ENCODE measurements around the gene CACNA1S.

The CACNA1S gene

GRCh38 chr1:201119206-201120197, 7.3 kb upstream of the CACNA1S start:
- peak in 9 of 10 donors; percentile 44 to 94 (median 59) for DNase-seq
- intact Hi-C loops (cut with DNase I): loop anchor here (10.0 kb wide), 1 partner anchor 75 kb away; no protein-coding TSS in a partner anchor

GRCh38 chr1:201116091-201116490, 3.9 kb upstream of the CACNA1S start:
- DNase-seq: no peak
- intact Hi-C loops (cut with DNase I): loop anchor here (10.0 kb wide), 1 partner anchor 71 kb away; no protein-coding TSS in a partner anchor

DNA sequence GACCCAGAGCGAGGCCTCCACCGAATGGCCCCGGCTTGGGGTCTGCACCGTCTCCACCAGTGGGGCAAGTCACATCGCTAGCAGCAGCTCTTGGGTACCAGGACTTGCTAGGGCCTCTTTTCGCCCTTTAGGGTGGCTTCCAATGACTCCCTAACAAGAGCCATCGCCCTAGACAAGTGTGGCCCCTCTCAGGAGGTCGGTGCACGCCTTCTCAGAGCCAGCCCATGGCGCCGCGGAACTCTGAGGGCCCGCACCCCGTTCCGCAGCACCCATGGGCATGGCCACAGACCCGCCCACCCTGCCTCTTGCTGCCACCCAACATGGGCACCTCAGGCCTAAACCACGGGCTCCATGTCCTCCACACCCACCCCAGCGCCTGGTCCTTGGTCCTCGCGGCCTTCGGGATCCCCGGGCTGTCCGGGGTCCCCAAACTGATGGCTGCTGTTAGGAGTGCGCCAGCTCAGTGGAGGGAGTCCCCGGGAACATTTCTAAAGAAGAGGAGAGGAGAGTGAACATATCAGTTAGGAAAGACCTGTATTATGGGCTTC, 3.2 kb upstream of the CACNA1S start:
- intact Hi-C loops (cut with DNase I): loop anchor here (10.0 kb wide), 1 partner anchor 71 kb away; no protein-coding TSS in a partner anchor
- DNase-seq: peak in 1 of 10 donors; percentile 69

GRCh38 chr1:201114245-201115131, 2.3 kb upstream of the CACNA1S start:
- DNase-seq: peak; percentile 82 to 98 (median 91)
- intact Hi-C loops (cut with DNase I): loop anchor here (5.0 to 10.0 kb wide), 2 partner anchors 70 to 142 kb away; no protein-coding TSS in a partner anchor

DNA sequence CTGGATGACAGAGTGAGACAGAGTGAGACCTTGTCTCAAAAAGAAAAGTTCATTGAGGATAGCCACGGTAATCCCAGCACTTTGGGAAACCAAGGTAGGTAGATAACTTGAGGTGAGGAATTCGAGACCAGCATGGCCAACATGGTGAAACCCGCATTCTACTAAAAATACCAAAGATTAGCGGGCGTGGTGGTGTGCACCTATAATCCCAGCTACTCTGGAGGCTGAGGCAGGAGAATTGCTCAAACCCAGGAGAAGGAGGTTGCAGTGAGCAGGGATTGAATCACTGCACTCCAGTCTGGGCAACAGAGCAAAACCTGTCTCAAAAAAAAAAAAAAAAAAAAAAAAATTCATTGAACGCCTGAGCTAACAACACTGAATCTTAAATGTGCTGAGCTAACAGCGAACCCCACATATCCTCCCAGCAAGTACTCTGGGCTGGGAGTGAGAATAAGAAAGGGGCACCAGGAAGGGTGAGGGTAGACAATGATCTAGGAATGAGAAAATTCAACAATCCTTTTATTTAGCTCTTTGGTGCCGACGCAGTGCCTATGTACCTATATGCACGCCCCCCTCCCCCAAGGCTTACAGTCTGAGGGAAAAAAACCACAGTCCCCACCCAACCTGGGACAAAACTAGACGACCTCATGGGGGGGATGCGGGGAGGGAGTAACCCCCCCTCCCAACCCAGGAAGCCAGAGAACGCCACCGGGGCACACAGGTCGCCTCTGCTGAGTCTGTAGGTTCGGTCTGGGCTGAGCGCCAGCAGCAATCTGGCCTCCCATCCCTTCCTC, 1.4 kb upstream of the CACNA1S start:
- intact Hi-C loops (cut with DNase I): loop anchor here (5.0 to 10.0 kb wide), 2 partner anchors 69 to 141 kb away; no protein-coding TSS in a partner anchor
- peak in 1 of 10 donors; percentile 47 for DNase-seq

GRCh38 chr1:201112926-201113325, 700 bp upstream of the CACNA1S start:
- peak in 1 of 10 donors; percentile 16 for DNase-seq
- intact Hi-C loops (cut with DNase I): loop anchor here (5.0 to 10.0 kb wide), 2 partner anchors 68 to 141 kb away; no protein-coding TSS in a partner anchor

- intact Hi-C loops (cut with DNase I): loop anchor here (5.0 to 10.0 kb wide), 2 partner anchors 67 to 139 kb away; no protein-coding TSS in a partner anchor
These were observed 554 bp downstream of the CACNA1S start for GRCh38 chr1:201111672-201112071.

DNA sequence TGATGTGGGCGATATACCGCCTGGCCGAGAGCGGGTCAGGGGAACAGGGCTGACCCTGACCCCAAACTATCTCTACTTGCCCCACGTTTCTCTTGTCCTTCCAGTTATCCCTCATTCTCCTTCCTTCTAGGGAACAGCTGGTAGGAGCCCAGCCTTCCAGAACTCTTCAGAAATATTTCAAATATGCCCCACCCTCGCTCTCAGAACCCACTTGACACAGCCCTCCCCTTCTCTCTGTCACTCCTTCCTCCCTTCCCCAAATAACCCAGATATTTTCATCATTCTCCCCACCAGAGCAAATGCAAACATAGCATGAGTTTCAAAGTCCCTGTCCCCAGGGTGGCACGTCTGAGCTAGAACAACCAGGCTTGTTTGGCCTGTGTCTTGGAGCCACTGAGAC, 1.1 kb downstream of the CACNA1S start:
- intact Hi-C loops (cut with DNase I): loop anchor here (5.0 to 10.0 kb wide), 2 partner anchors 66 to 139 kb away; no protein-coding TSS in a partner anchor
- peak in 1 of 10 donors; percentile 2 for DNase-seq

More at GRCh38 chr1:201111672-201112071, 554 bp downstream of the CACNA1S start:
- no peak for DNase-seq

DNA sequence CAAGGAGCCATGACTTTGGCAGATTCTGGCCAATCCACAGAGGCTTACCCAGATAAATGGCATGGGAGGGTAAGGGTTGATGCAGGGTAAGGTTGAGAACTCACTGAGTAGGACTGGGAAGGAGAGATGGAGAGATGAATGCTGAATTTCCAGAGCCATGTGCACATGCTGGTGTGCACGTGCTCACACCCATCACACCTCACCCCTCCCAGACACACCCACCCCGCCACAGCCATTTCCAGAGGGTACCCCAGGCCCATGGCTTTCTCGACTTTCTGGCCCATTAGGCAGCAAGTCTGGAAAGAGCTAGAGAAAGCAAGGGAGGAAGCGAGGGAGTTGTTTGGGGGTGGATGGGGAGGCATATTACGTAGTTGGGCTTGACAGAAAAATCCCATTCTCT, 1.6 kb downstream of the CACNA1S start:
- intact Hi-C loops (cut with DNase I): loop anchor here (5.0 to 10.0 kb wide), 2 partner anchors 66 to 138 kb away; no protein-coding TSS in a partner anchor
- DNase-seq: peak in 1 of 10 donors; percentile 54

- intact Hi-C loops (cut with DNase I): loop anchor here (5.0 to 10.0 kb wide), 2 partner anchors 65 to 138 kb away; no protein-coding TSS in a partner anchor
- DNase-seq: peak in 2 of 10 donors; percentile 56 to 65
These were observed 2.1 kb downstream of the CACNA1S start for GRCh38 chr1:201110138-201110537.

GRCh38 chr1:201109651-201110050, 2.6 kb downstream of the CACNA1S start:
- intact Hi-C loops (cut with DNase I): loop anchor here (5.0 to 10.0 kb wide), 2 partner anchors 65 to 137 kb away; no protein-coding TSS in a partner anchor
- DNase-seq: no peak

- intact Hi-C loops (cut with DNase I): no loop called here
- peak in 2 of 10 donors; percentile 30 to 52 for DNase-seq
These were observed 3.6 kb downstream of the CACNA1S start for GRCh38 chr1:201108614-201109013.

- intact Hi-C loops (cut with DNase I): no loop called here
These were observed 6.5 kb downstream of the CACNA1S start for GRCh38 chr1:201105688-201106087.

DNA sequence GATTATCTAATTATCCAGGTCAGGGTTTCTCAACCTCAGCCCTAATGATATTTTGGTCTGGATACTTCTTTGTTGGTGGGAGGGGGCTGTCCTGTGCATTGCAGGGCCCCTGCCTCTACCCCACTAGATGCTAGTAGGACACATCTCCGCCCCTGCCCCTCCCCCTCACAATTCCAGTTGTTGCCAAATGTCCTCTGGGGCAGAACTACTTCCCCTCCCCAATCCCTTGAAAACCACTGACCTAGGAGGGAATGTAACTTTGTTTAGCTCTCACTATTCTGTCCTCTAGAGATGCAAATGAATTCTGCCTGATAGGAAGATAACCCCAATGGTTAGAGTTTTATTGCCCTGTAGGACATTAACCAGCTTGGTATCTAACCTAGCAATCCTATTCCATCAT, 8.1 kb downstream of the CACNA1S start:
- intact Hi-C loops (cut with DNase I): no loop called here
- DNase-seq: peak in 1 of 10 donors; percentile 27

More at GRCh38 chr1:201105688-201106087, 6.5 kb downstream of the CACNA1S start:
- DNase-seq: peak in 1 of 10 donors; percentile 67

DNA sequence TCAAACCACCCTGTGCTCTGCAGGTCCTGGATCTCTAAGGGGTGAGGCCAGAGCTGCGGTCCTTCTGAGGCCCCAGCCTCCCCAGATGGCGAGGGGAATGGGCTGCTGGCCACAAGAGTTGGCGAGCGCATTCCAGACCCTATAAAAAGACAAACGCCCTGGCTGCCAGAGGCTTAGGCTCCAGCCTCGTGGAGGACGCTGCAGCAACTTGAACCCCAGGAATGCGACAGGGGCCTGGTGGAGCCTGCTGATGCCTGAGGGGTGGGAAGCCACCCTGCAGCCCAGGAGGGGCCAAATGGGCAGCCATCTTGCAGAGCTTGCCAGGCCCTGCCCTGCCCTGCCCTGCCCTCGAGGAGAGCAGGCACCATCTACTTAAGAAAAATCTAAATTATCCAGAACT, 8.6 kb downstream of the CACNA1S start:
- peak in 1 of 10 donors; percentile 35 for DNase-seq
- intact Hi-C loops (cut with DNase I): no loop called here

GRCh38 chr1:201100169-201100930, 11.9 kb downstream of the CACNA1S start:
- DNase-seq: peak in 1 of 10 donors; percentile 66
- intact Hi-C loops (cut with DNase I): no loop called here

DNA sequence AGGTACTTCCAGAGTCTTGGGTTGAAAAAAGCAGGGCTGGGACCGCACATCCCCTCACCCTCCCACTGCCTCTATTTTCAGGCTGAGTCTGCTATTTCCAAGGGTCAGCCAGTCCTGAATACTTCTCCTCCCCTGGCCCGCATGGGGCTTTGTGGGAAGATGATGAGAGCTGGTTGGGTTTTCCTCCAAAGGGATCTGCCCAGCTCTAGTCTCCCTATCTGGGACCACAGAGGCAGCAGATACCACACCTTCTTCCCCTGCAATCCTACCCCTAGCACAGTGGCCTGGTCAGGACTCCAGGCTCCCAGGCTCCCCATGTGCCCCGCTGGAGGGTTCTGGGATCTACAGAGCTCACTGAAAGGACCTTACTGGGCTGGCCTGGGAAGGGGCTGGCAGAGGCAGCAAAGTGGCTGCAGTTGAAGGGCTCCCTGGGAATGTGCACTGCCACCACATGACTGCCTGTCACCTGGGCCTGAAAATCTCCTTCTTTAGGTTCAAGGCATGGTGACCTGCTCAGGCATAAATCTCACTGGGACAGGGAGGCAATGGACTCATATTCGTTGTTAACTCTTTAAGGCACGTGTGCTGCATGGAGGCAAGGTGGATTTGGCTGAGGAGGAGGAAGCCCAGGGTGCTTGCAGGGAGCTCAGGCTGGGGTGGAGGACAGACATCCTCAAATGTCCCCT, 13.1 kb downstream of the CACNA1S start:
- intact Hi-C loops (cut with DNase I): no loop called here
- DNase-seq: peak in 2 of 10 donors; percentile 27 to 34

Data from posterior cingulate gyrus (tissue), 11 donors.